HL-60 (cell line): ENCODE measurements around the gene IDH2.
A peak's percentile ranks its signal among the peaks of the same experiment; 100 is the strongest.

Experiments used
- DNase-seq, 2 experiments: peaks; one replicate each; pipeline ENCODE4 v3.0.0-alpha.2; 2010 to 2020; ENCODE audit warnings: low read depth in 1 of 2, low spot score in 1 of 2
- H3K27ac ChIP-seq: fragments of 250-450 bp; sonication (Bioruptor Pico); replicated peaks from 2 replicates; pipeline ENCODE4 v1.5.1; 2020; ENCODE audit warnings: mild to moderate bottlenecking, moderate library complexity
- H3K27me3 ChIP-seq: fragments of 250-450 bp; sonication (Bioruptor Pico); 2 replicates; pipeline ENCODE4 v1.5.1; 2021; ENCODE audit warnings: mild to moderate bottlenecking, moderate library complexity; ENCODE audit not compliant: insufficient read depth, poor library complexity, severe bottlenecking
- H3K4me3 ChIP-seq: replicated peaks from 2 replicates; pipeline ENCODE4 v1.5.1; 2011; ENCODE audit warnings: mild to moderate bottlenecking, control low read depth, low read length; ENCODE audit not compliant: insufficient read depth
- GABPA ChIP-seq: IDR thresholded peaks from 2 replicates; pipeline ENCODE4 v1.6.1; 2012; ENCODE audit warnings: low read depth
- POLR2AphosphoS5 ChIP-seq: IDR thresholded peaks from 2 replicates; pipeline ENCODE4 v1.6.1; 2012; ENCODE audit warnings: low read depth
- SPI1 ChIP-seq: IDR thresholded peaks from 2 replicates; pipeline ENCODE4 v1.6.1; 2012; ENCODE audit warnings: low read depth, mild to moderate bottlenecking, borderline replicate concordance
- TF ChIP-seq, protein P1 (sequence below): IDR thresholded peaks from one replicate; pipeline ENCODE4 v1.5.1; 2011; ENCODE audit warnings: low read length, control low read depth, inconsistent platforms; ENCODE audit not compliant: insufficient read depth
- TF ChIP-seq, protein P2 (sequence below): IDR thresholded peaks from 2 replicates; pipeline ENCODE4 v1.6.1; 2012; ENCODE audit warnings: low read depth; ENCODE audit not compliant: insufficient replicate concordance

The IDH2 gene

DNA sequence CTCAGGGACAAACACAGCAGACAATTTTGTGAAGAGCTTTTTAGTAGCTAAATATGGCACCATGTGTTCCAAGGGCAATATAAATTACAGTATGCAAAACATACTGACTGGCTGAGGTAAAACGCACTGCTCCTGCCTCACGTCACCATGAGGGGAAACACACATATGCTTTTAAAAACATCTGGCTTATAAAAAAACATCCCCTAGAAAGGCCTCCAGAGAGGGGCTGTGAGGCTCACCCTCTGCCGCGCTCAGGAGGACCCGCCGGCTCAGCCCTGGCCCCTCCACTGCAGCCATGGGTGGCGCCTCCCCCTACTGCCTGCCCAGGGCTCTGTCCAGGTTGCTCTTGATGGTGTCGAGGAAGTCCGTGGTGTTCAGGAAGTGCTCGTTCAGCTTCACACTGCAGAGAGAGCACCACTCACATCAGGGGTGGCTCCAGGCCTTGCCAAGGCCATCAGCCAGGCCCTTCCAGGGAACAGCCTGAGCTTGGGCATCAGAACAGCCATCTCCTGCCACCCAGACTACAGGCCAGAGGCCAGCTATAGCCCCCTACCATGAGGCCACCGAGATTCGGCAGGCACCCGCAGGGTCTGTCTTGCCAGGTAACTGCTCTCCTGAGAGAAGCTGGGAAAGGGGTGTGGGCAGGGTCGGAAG lies 18.2 kb downstream of the IDH2 start:
- no peak overlapping the region for H3K4me3 ChIP-seq
- H3K27me3 ChIP-seq, result no peaks in the 10 kb centered on the region
- TF ChIP-seq, protein P1, sequence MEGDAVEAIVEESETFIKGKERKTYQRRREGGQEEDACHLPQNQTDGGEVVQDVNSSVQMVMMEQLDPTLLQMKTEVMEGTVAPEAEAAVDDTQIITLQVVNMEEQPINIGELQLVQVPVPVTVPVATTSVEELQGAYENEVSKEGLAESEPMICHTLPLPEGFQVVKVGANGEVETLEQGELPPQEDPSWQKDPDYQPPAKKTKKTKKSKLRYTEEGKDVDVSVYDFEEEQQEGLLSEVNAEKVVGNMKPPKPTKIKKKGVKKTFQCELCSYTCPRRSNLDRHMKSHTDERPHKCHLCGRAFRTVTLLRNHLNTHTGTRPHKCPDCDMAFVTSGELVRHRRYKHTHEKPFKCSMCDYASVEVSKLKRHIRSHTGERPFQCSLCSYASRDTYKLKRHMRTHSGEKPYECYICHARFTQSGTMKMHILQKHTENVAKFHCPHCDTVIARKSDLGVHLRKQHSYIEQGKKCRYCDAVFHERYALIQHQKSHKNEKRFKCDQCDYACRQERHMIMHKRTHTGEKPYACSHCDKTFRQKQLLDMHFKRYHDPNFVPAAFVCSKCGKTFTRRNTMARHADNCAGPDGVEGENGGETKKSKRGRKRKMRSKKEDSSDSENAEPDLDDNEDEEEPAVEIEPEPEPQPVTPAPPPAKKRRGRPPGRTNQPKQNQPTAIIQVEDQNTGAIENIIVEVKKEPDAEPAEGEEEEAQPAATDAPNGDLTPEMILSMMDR, result no peak
- TF ChIP-seq, protein P2, sequence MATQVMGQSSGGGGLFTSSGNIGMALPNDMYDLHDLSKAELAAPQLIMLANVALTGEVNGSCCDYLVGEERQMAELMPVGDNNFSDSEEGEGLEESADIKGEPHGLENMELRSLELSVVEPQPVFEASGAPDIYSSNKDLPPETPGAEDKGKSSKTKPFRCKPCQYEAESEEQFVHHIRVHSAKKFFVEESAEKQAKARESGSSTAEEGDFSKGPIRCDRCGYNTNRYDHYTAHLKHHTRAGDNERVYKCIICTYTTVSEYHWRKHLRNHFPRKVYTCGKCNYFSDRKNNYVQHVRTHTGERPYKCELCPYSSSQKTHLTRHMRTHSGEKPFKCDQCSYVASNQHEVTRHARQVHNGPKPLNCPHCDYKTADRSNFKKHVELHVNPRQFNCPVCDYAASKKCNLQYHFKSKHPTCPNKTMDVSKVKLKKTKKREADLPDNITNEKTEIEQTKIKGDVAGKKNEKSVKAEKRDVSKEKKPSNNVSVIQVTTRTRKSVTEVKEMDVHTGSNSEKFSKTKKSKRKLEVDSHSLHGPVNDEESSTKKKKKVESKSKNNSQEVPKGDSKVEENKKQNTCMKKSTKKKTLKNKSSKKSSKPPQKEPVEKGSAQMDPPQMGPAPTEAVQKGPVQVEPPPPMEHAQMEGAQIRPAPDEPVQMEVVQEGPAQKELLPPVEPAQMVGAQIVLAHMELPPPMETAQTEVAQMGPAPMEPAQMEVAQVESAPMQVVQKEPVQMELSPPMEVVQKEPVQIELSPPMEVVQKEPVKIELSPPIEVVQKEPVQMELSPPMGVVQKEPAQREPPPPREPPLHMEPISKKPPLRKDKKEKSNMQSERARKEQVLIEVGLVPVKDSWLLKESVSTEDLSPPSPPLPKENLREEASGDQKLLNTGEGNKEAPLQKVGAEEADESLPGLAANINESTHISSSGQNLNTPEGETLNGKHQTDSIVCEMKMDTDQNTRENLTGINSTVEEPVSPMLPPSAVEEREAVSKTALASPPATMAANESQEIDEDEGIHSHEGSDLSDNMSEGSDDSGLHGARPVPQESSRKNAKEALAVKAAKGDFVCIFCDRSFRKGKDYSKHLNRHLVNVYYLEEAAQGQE, result no peak
- TF ChIP-seq POLR2AphosphoS5 (no peak), SPI1 (no peak), GABPA (no peak)
- DNase-seq, result no peak
- H3K27ac ChIP-seq, result no peak overlapping the region

DNA sequence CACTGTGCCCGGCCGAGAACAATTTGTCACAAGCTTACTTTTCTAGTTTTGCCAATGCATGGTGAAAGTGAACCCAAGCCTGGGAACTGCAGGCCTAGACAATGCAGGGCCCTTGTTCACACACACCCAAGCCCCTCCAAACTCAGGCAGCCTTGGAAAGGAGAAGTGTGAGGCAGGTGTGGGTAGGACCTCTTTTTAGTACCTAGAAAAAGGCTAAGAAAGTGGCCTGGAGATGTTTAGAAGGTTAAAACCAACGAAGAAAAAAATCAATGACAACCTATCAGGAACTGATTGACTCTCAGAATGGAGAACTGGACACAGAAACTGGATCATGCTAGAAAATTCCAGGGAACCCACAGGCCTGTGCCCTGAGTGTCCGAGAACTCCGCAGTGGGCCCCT lies 18.8 kb downstream of the IDH2 start:
- Histone ChIP-seq H3K4me3 (no peak overlapping the region), H3K27ac (no peak overlapping the region), H3K27me3 (no peaks in the 10 kb centered on the region)
- DNase-seq, result no peak
- TF ChIP-seq, protein P2, result no peak
- TF ChIP-seq, protein P1, result no peak

DNA sequence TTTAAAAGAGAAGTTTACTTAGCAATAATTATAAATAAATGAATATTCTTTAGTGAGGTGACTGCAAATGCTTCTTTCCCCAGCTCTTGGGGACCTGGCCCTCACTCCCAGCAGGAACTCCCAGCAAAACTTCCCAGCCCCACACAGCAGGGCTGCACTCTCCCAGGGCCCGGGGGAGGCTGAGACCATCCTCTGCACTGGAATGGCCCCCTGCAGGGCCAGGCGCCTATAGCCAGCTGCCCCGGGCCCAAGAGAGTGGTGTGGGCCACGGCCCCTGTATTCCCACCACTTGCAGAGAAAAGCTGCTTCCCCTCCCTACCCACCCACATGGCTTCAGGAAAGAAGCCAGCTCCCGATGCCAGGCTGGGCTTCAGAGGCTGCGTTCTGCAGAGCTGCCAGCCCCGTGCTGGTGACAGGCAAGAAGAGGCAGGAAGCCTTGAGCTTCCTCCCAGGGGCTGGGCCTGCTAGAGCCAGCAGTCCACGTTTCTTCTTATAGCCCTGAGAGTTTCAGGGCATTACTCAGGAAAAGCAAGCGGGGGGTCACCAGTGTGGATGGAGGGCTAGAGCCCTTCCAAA lies 20.0 kb downstream of the IDH2 start:
- DNase-seq, result no peak
- TF ChIP-seq SPI1 (no peak), POLR2AphosphoS5 (peak; percentile 16)
- no peaks in the 10 kb centered on the region for H3K27me3 ChIP-seq
- H3K4me3 ChIP-seq, result no peak overlapping the region
- no peak overlapping the region for H3K27ac ChIP-seq

- DNase-seq, result no peak
- Histone ChIP-seq H3K27me3 (no peaks in the 10 kb centered on the region), H3K27ac (no peak overlapping the region), H3K4me3 (no peak overlapping the region)
- TF ChIP-seq SPI1, result no peak
- TF ChIP-seq, protein P1, result no peak
These were observed 21.4 kb downstream of the IDH2 start for GRCh38 chr15:90080818-90081393.
